HG02623 (cell line): ENCODE data around the gene CCDC178.

Source experiments
- ATAC-seq: cut with Tn5 transposase; IDR thresholded peaks from one replicate; pipeline ENCODE4 v1.9.1; 2021; ENCODE audit warnings: moderate library complexity; ENCODE audit not compliant: unreplicated experiment

CCDC178 gene

GRCh38 chr18:33135951-33136660 is 304.4 kb downstream of the CCDC178 start:
- no peak for ATAC-seq

- ATAC-seq, result no peak
Measured at GRCh38 chr18:33132657-33133056, 307.9 kb downstream of the CCDC178 start.

- no peak for ATAC-seq
Measured at GRCh38 chr18:33128581-33128980, 311.9 kb downstream of the CCDC178 start.

- ATAC-seq, result no peak
Measured at GRCh38 chr18:33123862-33124518, 316.5 kb downstream of the CCDC178 start.

- no peak for ATAC-seq
Measured at GRCh38 chr18:33116376-33116775, 324.1 kb downstream of the CCDC178 start.

- ATAC-seq, result no peak
Measured at GRCh38 chr18:33115917-33116316, 324.6 kb downstream of the CCDC178 start.

GRCh38 chr18:33115476-33115875 is 325.0 kb downstream of the CCDC178 start:
- no peak for ATAC-seq

GRCh38 chr18:33114749-33115148 is 325.8 kb downstream of the CCDC178 start:
- ATAC-seq, result no peak

- ATAC-seq, result no peak
Measured at GRCh38 chr18:33113416-33113815, 327.1 kb downstream of the CCDC178 start.

- no peak for ATAC-seq
Measured at GRCh38 chr18:33107511-33107910, 333.0 kb downstream of the CCDC178 start.

GRCh38 chr18:33101316-33101715 is 339.2 kb downstream of the CCDC178 start:
- ATAC-seq, result no peak

GRCh38 chr18:33099626-33100025 is 340.9 kb downstream of the CCDC178 start:
- ATAC-seq, result no peak

- ATAC-seq, result no peak
Measured at GRCh38 chr18:33097126-33097525, 343.4 kb downstream of the CCDC178 start.

- ATAC-seq, result no peak
Measured at GRCh38 chr18:33090461-33090860, 350.1 kb downstream of the CCDC178 start.

- no peak for ATAC-seq
Measured at GRCh38 chr18:33076601-33077000, 363.9 kb downstream of the CCDC178 start.

- no peak for ATAC-seq
Measured at GRCh38 chr18:33074125-33074524, 366.4 kb downstream of the CCDC178 start.

- no peak for ATAC-seq
Measured at GRCh38 chr18:33062834-33063364, 377.6 kb downstream of the CCDC178 start.

GRCh38 chr18:33052886-33053285 is 387.6 kb downstream of the CCDC178 start:
- ATAC-seq, result no peak

GRCh38 chr18:33051407-33051806 is 389.1 kb downstream of the CCDC178 start:
- no peak for ATAC-seq

GRCh38 chr18:33040213-33040612 is 400.3 kb downstream of the CCDC178 start:
- ATAC-seq, result no peak

GRCh38 chr18:33034945-33035344 is 405.6 kb downstream of the CCDC178 start:
- ATAC-seq, result no peak

- ATAC-seq, result no peak
Measured at GRCh38 chr18:33034212-33034611, 406.3 kb downstream of the CCDC178 start.
